Left cardiac atrium (tissue), 4 donors: Measurements from ENCODE around the gene DLGAP1. TPM values are rescaled to one million over a fixed set of nuclear protein-coding genes. Genes with fewer than 3 reads are reported as not detected.

Experiments
- ATAC-seq, 2 donors: fragments of 200-7000 bp; cut with Tn5 transposase; one replicate each; pipeline ENCODE4 v1.9.1; 2020; ENCODE audit warnings: mild to moderate bottlenecking in 2 of 2, moderate library complexity in 2 of 2
- DNase-seq: peaks from one replicate; pipeline ENCODE4 v3.0.0-alpha.2; 2020
- intact Hi-C, 2 donors: fragments of 100-400 bp; cut with DNase I; formaldehyde crosslinking; loops; one replicate each; pipeline versions ENCODE4 v1.14.1 to v1.15.1; 2022 to 2023
- microRNA-seq, 2 donors: library from miRNA; unstranded; fragments of <30 nt; microRNA quantifications; one replicate each; pipeline ENCODE4 v1.2.0, GENCODE V29; 2020
- total RNA-seq, 2 donors: library from RNA; stranded (reverse); fragmentation: NEBNext Ultra II Directional; extraction: Animal tissue kit (Norgen Biotek cat#: 25700); gene quantifications; one replicate each; pipeline ENCODE4 v1.2.1, GENCODE V29; 2021
- donor health status: DM: no; HTN: yes; CAD: no.
- donor health status: DM: no; HTN: yes; CAD: no; lungs with severe emphysema.
- donor health status: DM: yes; HTN: yes; CAD: no.
- donor health status: Dilated cardiomyopathy.

Gene DLGAP1
- total RNA-seq, 2 donors from 2014 or later: 0.29 to 0.47 TPM

GRCh38 chr18:3449512-3450011, 1005.5 kb downstream of the DLGAP1 start:
- peak; percentile 88 for DNase-seq
- ATAC-seq: peak in 1 of 2 donors; percentile 15
- intact Hi-C loops: loop anchor here (2.0 to 10.0 kb wide), 5 partner anchors 143 to 215 kb away; no protein-coding TSS in a partner anchor

GRCh38 chr18:3448838-3449511, 1006.1 kb downstream of the DLGAP1 start:
- intact Hi-C loops: loop anchor here (2.0 to 5.0 kb wide), 2 partner anchors 143 to 146 kb away; no protein-coding TSS in a partner anchor
- DNase-seq: peak; percentile 28
- ATAC-seq: peak; percentile 29 to 30

- ATAC-seq: peak; percentile 78 to 82
- intact Hi-C loops: loop anchor here (2.0 to 5.0 kb wide), 2 partner anchors 144 to 147 kb away; no protein-coding TSS in a partner anchor
These were observed 1006.9 kb downstream of the DLGAP1 start for GRCh38 chr18:3447895-3448837.

GRCh38 chr18:3447068-3447894, 1007.8 kb downstream of the DLGAP1 start:
- no peak for DNase-seq
- intact Hi-C loops: loop anchor here in 1 of 2 donors (5.0 kb wide), 1 partner anchor 145 kb away; no protein-coding TSS in a partner anchor
- no peak for ATAC-seq

More at GRCh38 chr18:3447895-3448837, 1006.9 kb downstream of the DLGAP1 start:
- peak; percentile 95 for DNase-seq

Small RNA genes lying within 50 kb of the gene (microRNA-seq; reads per million reads assigned to microRNA genes)
- 0 reads per million in 2 donors for gene MIR6718
